ENCODE results near the gene LTBP3.

Gene LTBP3

DNA sequence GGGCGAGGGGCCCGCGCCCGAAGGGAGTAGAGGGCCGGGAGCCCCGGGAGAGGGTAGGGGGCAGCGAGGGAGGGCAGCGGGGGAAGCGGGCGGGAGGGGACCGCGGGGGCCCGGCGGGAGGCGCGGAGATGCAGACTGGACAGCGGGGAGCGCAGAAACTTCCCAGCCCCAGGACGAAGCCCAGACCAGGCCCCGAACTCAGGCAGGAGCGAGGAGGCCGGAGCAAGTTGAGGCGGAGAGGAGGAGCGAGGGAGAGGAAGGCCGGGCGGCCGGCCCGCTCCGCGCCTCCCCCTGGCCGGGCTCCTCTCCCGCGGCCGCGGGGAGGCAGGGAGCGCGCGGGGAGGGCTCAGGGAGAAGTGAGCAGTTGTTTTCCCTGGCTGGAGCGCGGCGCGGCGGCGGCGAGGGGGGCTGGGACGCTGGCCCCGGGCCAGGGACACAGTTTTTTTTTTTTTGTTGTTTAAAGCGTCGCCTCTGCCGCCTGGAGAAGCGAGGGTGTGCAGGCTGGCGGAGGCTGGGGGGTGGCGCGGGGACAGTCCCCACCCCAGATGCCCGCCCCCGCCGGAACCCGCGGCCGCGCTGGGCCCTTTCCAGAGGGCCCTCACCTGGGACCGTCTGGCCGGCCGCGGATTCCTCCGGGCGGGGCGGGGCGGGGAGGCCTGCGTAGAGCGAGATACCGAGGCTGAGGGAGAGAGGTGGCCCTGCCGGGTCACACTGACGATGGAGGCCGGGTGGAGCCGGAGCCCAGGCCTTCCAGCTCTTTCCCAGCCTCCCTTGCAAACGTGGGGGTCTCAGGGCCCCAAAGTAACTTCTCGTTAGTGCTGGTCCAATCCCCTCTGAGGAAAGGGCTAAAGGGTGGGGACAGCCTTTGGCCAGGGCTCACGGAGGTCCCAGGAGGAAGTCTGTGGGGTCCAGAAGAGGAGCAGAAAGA, at the start of gene LTBP3:
LTBP3 (minus strand) TSS at position 358 of the 928 bp plus-strand sequence. CDS start 400 bp downstream, outside the sequence.
- no peak for DNase-seq

DNA sequence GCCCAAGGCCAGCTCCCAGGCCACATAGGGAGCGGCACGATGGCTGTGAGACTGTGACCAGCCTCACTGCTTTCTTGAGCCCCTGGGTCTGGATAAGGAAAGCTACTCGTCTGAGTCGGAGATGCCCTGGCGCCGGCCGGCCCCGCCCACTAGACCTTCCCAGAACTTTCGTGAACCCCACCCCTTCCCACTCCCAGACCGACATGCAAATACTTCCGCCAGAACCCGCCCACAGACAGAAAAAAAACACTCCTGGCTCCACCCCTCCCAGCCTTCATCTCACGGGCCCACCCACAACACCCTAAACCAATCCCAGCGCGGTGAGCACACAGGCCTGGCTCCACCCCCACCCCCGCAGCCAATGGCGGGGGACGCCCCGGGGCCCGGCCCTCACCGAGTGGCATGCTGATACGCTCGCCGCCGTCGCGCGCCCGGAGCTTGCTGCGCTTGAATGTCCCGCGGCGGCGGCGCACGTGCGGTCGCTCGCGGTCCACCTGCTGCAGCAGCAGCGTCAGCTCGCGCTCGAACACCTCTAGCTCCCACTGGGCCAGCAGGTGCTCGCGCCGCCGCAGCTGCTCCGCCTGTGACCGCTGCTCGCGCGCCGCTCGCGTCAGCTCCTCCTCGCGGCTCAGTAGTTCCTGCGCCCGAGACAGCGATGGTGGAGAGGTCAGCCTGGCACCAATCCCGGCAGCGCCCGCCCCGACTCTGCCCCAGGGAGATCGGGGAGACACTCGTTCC, 48.9 kb upstream of the LTBP3 start:
- DNase-seq, result no peak

DNA sequence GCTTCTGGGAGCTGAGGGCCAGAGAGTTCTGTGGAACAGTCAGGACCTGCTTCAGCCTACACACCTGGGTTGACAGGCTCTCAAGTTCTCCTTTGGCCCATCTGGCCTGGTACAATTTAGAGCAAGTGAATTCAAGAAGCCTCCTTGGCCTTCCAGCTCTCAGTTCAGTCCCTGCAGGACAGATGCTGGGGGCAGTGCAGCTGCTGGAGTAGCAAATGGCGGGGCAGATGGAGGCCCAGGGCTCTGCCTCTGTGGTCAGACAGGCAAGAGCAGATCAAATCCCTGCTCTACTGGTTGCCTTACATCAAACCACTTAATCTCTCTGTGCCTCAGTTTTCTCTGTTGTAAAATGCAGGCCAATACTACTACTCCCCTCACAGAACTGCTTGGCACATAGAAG, 46.1 kb upstream of the LTBP3 start:
- no peak for DNase-seq

DNA sequence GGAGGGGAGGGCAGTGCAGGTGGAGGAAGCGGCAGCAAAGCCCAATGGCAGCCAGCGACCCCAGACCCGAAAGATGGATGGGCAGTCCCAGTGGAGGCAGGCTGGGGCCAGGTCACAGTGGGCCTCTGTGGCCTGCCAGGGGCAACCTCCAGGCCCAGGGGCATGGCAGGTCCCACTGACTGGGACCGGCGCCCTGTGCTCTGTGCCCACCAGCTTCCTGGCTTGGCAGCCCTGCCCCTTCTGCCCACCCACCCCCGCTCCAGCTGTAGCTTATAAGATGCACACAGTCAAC, 41.7 kb upstream of the LTBP3 start:
- DNase-seq, result no peak

DNA sequence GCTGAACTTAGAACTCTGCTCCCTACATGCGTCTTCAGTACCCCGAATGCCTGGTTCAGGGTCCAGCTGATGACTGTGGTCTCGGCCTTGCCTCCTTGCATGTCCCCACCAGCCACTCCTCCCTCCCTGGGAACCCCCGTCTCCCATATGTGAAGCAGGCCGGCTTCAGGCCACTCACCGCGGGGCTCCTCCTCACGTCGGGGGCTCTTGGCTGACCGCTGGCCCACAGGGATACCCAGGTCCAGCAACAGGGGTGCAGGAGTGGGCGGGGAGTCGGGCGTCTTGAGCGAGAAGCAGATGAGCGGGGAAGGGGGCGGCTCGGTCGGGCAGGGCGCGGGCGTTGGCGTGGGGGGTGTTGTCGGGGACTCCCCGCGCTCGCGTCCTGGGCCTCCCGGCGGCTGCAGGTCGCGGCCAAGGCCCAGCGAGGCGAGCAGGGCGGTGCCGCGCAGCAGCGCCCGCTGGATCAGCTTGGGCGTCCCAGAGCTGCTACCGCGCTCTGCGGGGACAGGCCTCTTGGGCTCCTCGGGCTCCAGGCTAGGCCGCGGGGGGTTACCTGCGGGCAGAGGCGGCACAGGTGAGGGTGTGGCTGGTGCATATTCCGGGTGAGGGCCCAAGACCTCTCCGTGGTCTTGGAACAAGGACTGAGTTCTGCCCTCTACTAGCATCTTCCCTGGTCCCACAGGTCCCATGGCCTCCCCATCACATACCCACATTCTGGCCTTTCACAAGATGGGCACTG, 41.2 kb upstream of the LTBP3 start:
- no peak for DNase-seq

DNA sequence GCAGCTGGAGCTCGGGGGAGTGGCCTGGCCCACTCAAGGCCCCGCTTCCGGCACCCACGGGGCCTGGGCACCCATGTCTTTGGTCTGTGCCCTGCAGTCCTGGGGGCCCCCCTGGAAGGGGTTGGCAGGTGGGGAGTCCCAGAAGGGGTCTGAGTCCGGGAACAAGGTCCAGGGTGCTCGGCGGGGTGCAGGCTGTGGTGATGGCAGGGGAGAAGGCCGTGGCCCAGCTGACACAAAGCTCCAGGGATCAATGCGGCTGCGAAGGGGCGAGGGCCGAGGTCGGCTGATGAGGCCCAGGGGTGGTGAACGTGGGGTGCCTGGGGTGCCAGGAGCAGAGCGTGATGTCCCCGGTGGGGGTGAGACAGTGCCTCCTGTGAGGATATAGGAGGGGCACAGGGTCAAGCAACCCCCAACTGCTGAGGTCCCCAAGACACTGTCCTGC, 40.1 kb upstream of the LTBP3 start:
- DNase-seq, result no peak

DNA sequence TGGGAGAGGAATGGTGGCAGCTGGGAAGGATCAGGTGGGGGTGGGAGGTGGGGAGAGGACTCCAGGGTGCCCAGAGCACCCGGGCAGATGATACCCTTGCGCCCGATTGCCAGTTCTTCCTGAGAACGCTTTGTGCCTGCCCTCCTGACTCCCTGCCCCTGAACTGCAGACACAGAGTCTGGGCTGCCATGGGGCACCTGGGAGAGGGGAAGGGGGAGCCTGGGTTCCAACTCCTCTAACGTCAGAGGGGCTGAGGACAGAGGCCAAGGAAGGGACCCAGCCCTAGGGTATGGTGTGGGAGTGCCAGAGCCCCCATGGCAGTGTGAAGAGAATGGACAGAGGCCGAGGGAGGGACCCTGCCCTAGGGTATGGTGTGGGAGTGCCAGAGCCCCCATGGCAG, 38.4 kb upstream of the LTBP3 start:
- no peak for DNase-seq

DNA sequence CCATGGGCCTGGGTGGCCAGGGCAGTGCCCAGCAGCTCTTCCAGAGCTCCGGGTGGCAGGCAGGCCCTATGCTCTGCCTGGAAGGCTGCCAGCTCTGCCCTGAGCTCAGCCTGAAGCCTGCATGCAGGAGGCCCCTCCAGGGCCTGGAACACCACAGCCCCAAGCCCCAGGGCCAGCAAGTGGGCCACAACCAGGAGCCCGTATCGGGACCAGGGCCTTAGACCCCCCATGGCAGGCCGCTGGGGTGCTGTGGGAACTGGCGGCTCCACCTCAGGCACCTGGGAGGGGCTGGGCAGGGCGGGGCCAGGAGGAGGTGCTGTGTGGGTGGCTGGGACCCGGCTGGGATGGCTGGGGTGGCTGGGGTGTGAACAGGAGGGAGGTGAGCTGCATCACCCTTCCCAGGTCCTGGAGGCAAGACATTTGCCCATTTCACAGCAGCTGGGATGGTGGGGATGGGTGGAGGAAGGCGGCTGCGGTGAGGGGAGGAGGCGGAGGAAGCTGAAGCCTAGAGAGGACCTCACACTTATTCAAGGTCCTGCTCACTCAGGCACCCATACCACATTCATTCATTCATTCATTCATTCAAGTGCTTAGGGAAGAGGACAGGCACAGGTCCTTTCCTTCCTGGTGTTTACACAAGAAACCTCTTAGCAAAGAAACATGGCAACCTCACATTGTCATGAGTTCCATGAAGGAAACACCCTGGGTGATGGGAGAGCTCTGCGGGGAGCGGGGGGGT, 37.6 kb upstream of the LTBP3 start, which contains the start of gene KCNK7:
KCNK7 (minus strand) TSS at position 258 of the 739 bp plus-strand sequence; CDS start at position 230, 28 bp downstream.
- no peak for DNase-seq

DNA sequence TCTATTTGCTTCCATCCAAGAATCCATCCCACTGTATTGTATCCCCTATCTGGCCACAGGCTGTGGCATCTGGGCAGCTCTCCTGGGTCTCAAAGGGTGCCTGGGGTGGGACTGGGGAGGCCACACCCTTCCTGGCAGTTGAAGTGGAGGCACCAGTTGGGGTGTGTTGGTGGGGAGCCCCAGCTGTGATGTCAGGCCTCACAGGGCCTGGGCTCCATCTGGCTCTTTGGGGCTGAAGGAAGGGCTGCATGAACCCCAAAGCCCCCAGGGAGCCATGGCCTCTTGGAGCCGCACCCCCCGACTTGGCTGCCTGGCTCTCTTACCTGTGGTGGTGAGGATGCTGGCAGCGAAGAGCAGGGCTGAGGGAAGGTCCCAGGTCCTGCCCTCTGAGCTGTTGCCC, 37.0 kb upstream of the LTBP3 start:
- no peak for DNase-seq

DNA sequence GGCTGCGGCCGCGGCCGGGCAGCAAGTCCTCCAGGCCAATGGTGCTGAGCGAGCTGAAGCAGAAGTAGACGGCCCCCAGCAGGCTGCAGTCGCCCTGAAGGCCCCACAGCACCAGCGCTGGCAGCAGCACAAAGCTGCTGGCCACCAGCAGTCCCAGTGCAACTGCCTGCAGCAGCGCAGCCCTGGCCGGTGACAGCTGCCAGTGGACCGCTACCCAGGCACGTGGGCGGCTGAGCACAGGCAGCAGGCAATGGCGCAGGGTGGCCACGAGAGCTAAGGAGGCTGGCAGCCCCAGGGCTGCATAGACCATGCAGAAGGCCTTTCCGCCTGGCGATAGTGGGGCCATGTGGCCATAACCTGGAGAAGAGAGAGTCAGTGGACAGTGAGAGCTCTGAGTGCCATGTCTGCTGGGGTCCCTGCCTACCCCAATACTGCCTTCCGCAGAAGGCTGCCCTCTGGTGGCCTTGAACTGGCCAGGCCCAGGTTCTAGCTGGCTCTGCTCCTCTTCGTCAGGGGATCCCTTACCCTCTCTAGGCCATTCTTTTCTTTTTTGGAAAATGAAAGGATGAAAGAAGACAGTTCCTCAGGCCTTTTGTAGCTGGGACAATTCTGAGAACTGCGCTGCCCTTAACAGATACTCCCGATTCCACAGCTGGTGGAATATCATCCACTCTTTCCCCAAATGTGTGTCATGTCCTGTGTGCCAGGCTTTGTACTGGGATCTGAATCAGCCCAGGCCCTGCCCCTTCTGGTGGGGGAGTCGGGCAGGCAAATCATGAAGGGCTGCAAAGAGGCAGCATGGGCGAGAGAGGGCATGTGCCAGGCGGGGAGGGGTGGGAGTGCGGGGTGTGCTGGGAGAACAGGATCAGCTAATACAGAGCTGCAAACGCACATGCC, 35.6 kb upstream of the LTBP3 start:
- no peak for DNase-seq

DNA sequence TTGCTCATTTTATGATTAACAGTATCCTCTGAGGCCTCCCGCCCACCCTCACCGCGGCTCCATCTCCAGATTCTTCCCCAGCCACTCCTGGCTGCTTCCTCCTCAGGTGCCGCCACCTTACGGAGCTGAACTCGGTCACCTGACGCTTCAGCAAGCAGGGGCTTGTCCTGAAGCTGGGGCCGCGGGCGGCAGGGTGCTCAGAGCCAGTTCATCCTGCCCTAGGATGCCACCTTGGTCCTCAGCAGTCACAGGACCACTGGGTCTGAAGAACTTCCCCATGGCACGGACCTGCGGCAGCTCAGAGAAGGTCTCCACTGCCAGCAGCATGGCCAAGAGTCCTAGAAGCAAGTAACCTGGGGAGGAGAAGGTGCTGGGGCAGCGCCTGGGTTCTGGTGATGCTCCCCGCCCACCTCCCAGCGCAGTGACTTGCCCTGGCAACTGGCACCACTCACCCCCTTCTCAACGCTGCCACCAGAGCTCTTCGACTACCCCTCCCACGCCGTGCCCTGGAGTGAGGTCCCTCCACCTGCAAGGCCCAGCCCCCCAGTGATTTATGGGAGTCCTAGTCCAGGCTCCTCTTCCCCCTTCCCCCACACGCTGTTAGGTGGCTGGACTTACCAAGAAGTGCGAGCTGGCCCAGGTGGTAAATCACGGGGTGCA, 34.8 kb upstream of the LTBP3 start:
- DNase-seq, result no peak

DNA sequence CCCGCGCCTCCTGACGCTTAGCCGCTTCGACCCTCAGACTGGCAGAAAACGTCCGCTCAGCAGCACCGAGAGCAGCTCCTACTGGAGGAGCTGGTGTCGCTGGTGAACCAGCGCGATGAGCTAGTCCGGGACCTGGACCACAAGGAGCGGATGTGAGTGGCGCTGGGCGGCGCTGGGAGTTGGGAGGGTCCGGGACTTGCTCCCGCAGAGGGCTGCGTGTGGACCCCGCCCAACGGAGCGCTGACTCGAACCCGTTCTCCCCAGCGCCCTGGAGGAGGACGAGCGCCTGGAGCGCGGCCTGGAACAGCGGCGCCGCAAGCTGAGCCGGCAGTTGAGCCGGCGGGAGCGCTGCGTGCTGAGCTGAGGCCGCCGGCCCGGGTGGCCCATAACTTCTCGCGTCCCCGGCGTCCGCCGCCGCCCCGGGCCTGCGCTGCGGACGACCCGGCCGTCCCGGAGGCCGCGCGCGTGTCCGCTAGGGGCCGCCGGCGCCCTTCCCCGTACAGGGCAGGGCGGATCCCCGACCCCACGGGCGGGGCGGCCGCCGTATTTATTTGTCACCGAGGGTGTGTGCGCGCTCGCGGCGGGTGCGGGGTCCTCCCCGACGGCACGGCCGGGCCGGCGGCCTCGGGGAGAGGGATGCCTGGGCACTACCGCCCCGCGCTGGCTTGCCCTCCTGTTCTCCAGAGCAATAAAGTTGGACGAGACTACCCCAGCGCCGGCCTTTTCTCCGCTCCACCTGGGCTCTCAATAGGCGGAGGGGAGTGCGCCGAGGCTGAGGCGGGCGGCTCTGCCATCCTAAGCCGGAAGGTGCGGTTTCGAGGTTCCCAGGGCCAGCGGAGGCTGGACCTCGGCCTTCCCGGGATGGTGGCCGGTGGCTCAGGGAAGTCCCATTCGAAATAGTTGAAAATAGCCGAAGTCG, 34.0 kb upstream of the LTBP3 start:
- no peak for DNase-seq

DNA sequence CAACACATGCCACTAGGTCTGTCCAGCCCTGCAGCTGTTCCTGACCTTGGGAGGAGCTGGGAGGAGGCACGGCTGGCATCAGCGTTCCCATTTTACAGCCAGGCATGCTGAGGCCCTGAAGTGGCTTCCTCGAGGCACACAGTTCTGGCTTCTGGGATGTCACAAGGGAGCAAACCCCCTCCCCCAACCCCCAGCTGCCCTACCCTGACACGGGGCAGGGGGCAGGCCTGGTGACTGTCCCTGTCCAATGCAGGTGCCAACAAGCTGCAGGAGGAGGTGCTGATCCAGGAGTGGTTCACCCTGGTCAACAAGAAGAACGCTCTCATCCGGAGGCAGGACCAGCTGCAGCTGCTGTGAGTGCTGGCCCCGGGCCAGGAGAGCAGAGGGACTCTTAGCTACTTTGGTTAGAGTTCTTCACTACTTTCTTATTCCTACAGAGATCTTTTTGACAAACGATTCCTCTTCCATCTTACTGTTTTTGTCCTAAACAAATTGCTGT, 32.1 kb upstream of the LTBP3 start:
- no peak for DNase-seq

DNA sequence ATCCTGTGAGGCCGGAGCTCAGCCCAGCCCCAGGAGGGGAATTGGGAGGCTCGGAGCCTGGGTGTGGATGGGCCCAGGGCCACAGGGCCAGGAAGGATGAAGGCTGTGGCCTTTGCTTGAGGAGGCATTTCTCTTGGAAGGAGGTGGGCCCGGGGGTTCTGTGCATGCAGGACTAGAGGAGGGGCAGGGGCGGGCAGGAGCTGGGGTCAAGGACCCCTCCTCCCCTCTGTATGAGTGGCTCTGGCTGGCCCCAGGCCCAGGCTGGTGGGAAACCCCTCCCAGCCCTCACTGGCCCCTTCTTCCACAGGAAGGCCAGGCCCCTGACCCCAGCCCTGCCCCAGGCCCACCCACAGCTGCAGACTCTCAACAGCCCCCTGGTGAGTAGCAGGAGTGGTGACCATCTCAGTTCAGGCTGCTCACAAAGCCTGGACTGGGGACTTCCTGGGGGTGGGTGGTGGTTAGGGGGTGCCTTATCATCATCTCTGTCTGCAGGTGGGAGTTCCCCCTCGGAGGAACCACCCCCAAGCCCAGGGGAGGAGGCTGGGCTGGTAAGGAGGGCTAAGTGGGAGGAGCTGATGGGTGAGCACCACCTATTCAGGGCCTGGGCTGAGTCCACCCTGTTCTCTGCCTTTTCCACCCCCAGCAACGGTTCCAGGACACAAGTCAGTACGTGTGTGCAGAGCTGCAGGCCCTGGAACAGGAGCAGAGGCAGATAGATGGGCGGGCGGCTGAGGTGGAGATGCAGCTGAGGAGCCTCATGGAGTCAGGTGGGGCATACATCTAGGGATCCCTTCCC, 31.5 kb upstream of the LTBP3 start:
- no peak for DNase-seq

DNA sequence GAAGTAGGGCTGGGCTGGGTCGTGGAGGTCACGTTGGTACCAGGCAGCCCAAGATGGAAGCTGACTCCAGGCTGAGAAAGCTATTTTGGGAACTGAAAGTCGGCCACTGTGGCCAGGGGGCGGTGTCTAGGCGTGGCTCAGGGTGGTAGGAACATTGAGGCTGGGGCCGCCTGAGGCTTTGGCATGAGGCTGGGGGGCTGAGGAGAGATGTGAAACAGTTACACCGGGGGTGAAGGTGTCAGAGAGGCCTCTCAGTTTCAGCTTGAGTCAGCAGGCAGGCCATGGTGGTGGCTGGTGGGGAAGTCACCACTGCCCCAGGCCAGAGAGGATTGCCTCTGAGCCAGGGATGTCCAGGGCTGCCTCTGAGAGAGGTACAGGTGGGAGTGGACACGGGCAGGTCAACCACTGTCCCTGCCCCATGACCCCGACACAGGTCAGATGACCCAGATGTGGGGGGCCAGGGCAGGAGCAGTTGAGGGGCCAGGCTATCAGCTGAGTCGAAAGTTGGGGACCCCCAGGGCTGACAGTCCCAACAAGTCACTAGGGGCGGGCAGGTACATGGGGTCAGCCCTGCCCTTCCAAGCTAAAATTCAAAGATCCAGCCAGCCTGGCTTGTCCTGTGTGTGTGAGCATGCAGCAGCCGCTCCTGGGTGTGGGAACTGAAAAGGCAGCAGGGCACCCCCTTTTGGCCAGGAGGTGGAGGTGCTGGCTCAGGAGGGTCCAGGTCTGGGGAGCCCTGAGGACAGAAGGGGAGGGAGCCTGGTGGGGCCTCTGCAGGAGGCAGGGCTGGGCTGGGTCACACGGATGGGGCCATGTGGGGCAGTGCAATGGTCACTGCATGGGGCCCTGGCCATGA, 30.3 kb upstream of the LTBP3 start:
- peak; percentile 74 for DNase-seq

DNA sequence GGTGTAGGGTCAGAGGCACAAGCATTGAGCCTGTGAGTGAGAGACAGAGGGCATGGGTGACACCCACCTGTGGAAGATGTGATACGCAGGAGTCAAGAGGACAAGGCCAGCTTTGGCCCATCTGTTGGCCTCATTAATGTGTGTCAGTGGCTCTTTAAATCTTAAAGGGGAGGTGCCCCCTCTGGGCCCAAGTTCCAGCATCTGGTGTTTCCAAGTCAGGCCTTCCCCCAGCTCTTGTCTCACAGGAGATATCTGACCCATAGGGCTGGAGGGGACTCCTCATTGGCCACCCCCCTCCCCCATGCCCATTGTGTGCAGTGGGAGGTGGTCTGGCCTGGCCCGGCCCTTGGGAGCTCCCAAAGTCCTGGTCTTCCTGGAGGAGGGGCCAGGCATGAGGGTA, 28.5 kb upstream of the LTBP3 start:
- no peak for DNase-seq

DNA sequence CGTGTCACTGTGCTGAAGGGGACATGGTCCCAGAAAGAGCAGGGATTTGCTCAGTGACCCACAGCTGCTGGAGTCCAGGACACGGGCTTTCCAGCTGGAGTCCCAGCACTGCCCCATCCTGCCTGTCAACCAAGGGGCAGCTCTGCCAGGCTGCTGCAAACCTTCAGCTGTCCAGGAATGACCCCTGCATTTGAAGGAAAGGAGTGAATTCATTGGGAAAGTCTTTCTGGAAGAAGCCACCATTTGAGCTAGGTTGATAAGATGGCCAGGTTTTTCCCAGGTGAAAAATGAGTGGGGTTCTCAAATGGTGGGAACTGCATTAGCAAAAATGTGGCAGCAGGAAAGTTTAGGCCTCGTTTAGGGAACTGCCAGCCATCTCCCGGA, 28.1 kb upstream of the LTBP3 start:
- DNase-seq, result no peak
